CD4-positive, alpha-beta T cell (primary cell): ENCODE data around the gene ALLC. TPM values are rescaled to one million over a fixed set of nuclear protein-coding genes. Genes with fewer than 3 reads are reported as not detected.
A peak's percentile ranks its signal among the peaks of the same experiment; 100 is the strongest.
"Not testable (repeated sequence)": the region's sequence is repeated elsewhere in the genome, so short reads cannot be mapped to it uniquely, and the experiment has no call there.

ENCODE experiments used
- ATAC-seq: fragments of 200-7000 bp; cut with Tn5 transposase; one replicate; pipeline ENCODE4 v1.10.0; 2022; ENCODE audit warnings: mild to moderate bottlenecking; ENCODE audit not compliant: poor library complexity
- CTCF ChIA-PET: fragments of 350-600 bp; sonication (Branson Sonifier 250); formaldehyde crosslinking; loops from one replicate; lab custom pipeline; 2021; ENCODE audit warnings: antibody characterized with exemption, inconsistent platforms; lab: Charles Lee
- POLR2A ChIA-PET: fragments of 350-600 bp; sonication (Branson Sonifier 250); formaldehyde crosslinking; loops from one replicate; lab custom pipeline; 2021; ENCODE audit warnings: antibody characterized with exemption, inconsistent platforms; lab: Charles Lee
- DNase-seq, 14 experiments: peaks; one replicate each; pipeline ENCODE4 v3.0.0-alpha.2; 2013 to 2020; ENCODE audit warnings: mixed read lengths in 2 of 14
- H3K27ac ChIP-seq, 2 donors: one replicate each; pipeline versions ENCODE4 v1.5.1 to v1.7.0; 2013; ENCODE audit warnings: low read length in 2 of 2, low read depth in 1 of 2, mild to moderate bottlenecking in 1 of 2
- H3K27me3 ChIP-seq, 2 experiments: 1 replicate in 1 of 2; 2 replicates in 1 of 2; pipeline versions ENCODE4 v1.6.1 to v1.7.0; 2013; ENCODE audit warnings: low read length in 2 of 2, control low read depth in 1 of 2, mild to moderate bottlenecking in 1 of 2, moderate library complexity in 1 of 2; ENCODE audit not compliant: insufficient read depth in 2 of 2, control insufficient read depth in 1 of 2
- H3K36me3 ChIP-seq: one replicate; pipeline ENCODE4 v1.6.1; 2013; ENCODE audit warnings: low read length, control low read depth; ENCODE audit not compliant: insufficient read depth
- H3K4me1 ChIP-seq: one replicate; pipeline ENCODE4 v1.6.1; 2013; ENCODE audit warnings: low read length, control low read depth; ENCODE audit not compliant: insufficient read depth
- H3K4me3 ChIP-seq: one replicate; pipeline ENCODE4 v1.5.1; 2013; ENCODE audit warnings: mild to moderate bottlenecking, low read length, moderate library complexity
- H3K9me3 ChIP-seq, 2 experiments: 1 replicate in 1 of 2; 2 replicates in 1 of 2; pipeline versions ENCODE4 v1.6.1 to v1.7.0; 2013; ENCODE audit warnings: low read length in 2 of 2, mild to moderate bottlenecking in 2 of 2, control low read depth in 1 of 2, moderate library complexity in 1 of 2; ENCODE audit not compliant: control insufficient read depth in 1 of 2, insufficient read depth in 1 of 2
- H3K27ac Mint-ChIP-seq: one replicate; pipeline ENCODE4 v1.8.0; 2020; ENCODE audit warnings: mixed read lengths
- H3K27me3 Mint-ChIP-seq: one replicate; pipeline ENCODE4 v1.8.0; 2021; ENCODE audit warnings: mixed read lengths
- H3K36me3 Mint-ChIP-seq: one replicate; pipeline ENCODE4 v1.8.0; 2021; ENCODE audit warnings: low read depth, mixed read lengths
- H3K4me1 Mint-ChIP-seq: one replicate; pipeline ENCODE4 v1.8.0; 2021; ENCODE audit warnings: low read depth, mixed read lengths
- H3K4me3 Mint-ChIP-seq: one replicate; pipeline ENCODE4 v1.8.0; 2020; ENCODE audit warnings: mild to moderate bottlenecking, mixed read lengths
- H3K9me3 Mint-ChIP-seq: one replicate; pipeline ENCODE4 v1.8.0; 2020; ENCODE audit warnings: mixed read lengths
- CTCF ChIP-seq: fragments of 200-600 bp; IDR thresholded peaks from one replicate; pipeline ENCODE4 v1.8.0; 2022; ENCODE audit warnings: antibody characterized with exemption, mild to moderate bottlenecking
- intact Hi-C, 2 experiments: fragments of 100-400 bp; cut with DNase I in 1 of 2; cut with micrococcal nuclease in 1 of 2; formaldehyde crosslinking; loops; one replicate each; pipeline versions ENCODE4 v1.15.1 to v1.9.0; 2023 to 2025; cut with DNase I, micrococcal nuclease
- total RNA-seq, 174 experiments: library from RNA in 2 of 174; stranded (reverse) in 2 of 174; gene quantifications; one replicate each; pipeline ENCODE4 v1.2.3 and lab custom pipeline; 2021 to 2026

The ALLC gene
- total RNA-seq, 2 experiments from 2014 or later: not detected

- Mint-ChIP-seq H3K27ac (no peak overlapping the region), H3K4me3 (no peak overlapping the region), H3K9me3 (no peaks in the 10 kb centered on the region), H3K4me1 (peaks cover 4% of the 10 kb centered on the region), H3K36me3 (no peaks in the 10 kb centered on the region), H3K27me3 (no peaks in the 10 kb centered on the region)
- POLR2A ChIA-PET: no interaction called here
- peaks cover 0 to 4% of the 10 kb centered on the region in 2 experiments for H3K9me3 ChIP-seq
- peaks cover 2% of the 10 kb centered on the region for H3K4me1 ChIP-seq
- intact Hi-C loops: loop anchor here in 1 of 2 experiments (10.0 kb wide), 1 partner anchor 85 kb away; the partner anchor contains the start of gene RPS7
- no peak for TF ChIP-seq CTCF
- DNase-seq (no peak), ATAC-seq (no peak)
- H3K36me3 ChIP-seq: no peaks in the 10 kb centered on the region
- H3K27me3 ChIP-seq: no peaks in the 10 kb centered on the region
- H3K27ac ChIP-seq: no peak overlapping the region
- CTCF ChIA-PET: interaction anchor here (1.1 kb wide), 1 partner anchor 236 kb away, joined by 3 read pairs; no protein-coding TSS in a partner anchor
- H3K4me3 ChIP-seq: no peak overlapping the region
Measured at GRCh38 chr2:3659447-3660432, 1.7 kb downstream of the ALLC start.

- H3K9me3 Mint-ChIP-seq, H3K27ac Mint-ChIP-seq, POLR2A ChIA-PET, ATAC-seq, H3K27me3 Mint-ChIP-seq, H3K9me3 ChIP-seq, H3K27ac ChIP-seq, H3K4me3 ChIP-seq, H3K27me3 ChIP-seq, CTCF ChIA-PET, H3K4me3 Mint-ChIP-seq, intact Hi-C loops, H3K4me1 ChIP-seq, H3K36me3 Mint-ChIP-seq, H3K36me3 ChIP-seq, H3K4me1 Mint-ChIP-seq: not testable (repeated sequence)
- peak in 1 of 14 experiments; percentile 11 for DNase-seq
Measured at GRCh38 chr2:3660640-3661039, 2.6 kb downstream of the ALLC start.

GRCh38 chr2:3661149-3661660 lies 3.2 kb downstream of the ALLC start:
- peak in 1 of 14 experiments; percentile 14 for DNase-seq
- CTCF ChIA-PET: no interaction called here
- no peak for TF ChIP-seq CTCF
- Mint-ChIP-seq H3K4me1 (peaks cover 4% of the 10 kb centered on the region), H3K27me3 (no peaks in the 10 kb centered on the region), H3K4me3 (no peak overlapping the region), H3K9me3 (no peaks in the 10 kb centered on the region), H3K27ac (no peak overlapping the region), H3K36me3 (no peaks in the 10 kb centered on the region)
- H3K4me1 ChIP-seq: peaks cover 2% of the 10 kb centered on the region
- H3K27me3 ChIP-seq: no peaks in the 10 kb centered on the region
- no peak overlapping the region for H3K4me3 ChIP-seq
- H3K36me3 ChIP-seq: no peaks in the 10 kb centered on the region
- POLR2A ChIA-PET: no interaction called here
- intact Hi-C loops: no loop called here
- H3K9me3 ChIP-seq: peaks cover 0 to 4% of the 10 kb centered on the region in 2 experiments
- no peak overlapping the region for H3K27ac ChIP-seq
- ATAC-seq: no peak
